Brain microvascular endothelial cell (primary cell): ENCODE measurements around the gene TRIM23.
"Not testable (repeated sequence)": the region's sequence is repeated elsewhere in the genome, so short reads cannot be mapped to it uniquely, and the experiment has no call there.

Experiments
- DNase-seq: peaks from one replicate; pipeline ENCODE4 v3.0.0-alpha.2; 2020
- H3K27ac ChIP-seq: fragments of 250-450 bp; sonication (Bioruptor Pico); 2 replicates; pipeline ENCODE4 v1.5.1; 2020; ENCODE audit warnings: mild to moderate bottlenecking, moderate library complexity
- H3K27me3 ChIP-seq: fragments of 250-450 bp; sonication (Bioruptor Pico); replicated peaks from 2 replicates; pipeline ENCODE4 v1.5.1; 2020; ENCODE audit warnings: mild to moderate bottlenecking
- H3K36me3 ChIP-seq: fragments of 250-450 bp; sonication (Bioruptor Pico); replicated peaks from 2 replicates; pipeline ENCODE4 v1.5.1; 2020; ENCODE audit warnings: mild to moderate bottlenecking
- H3K4me3 ChIP-seq: 2 replicates; pipeline ENCODE4 v1.5.1; 2011; ENCODE audit warnings: low read depth, mild to moderate bottlenecking, control low read depth, low read length, moderate library complexity
- in situ Hi-C: cut with HindIII; loops from 2 replicates; pipeline ENCODE4 v1.10.0; 2017; ENCODE audit warnings: low sequenced_read_pairs, low pct_ligation_motif_present
- TF ChIP-seq, protein P1 (sequence below): IDR thresholded peaks from 2 replicates; pipeline ENCODE4 v1.5.1; 2011; ENCODE audit warnings: low read depth, mild to moderate bottlenecking, moderate library complexity, low read length, control low read depth, inconsistent platforms; ENCODE audit errors: missing control alignments

TRIM23 gene

DNA sequence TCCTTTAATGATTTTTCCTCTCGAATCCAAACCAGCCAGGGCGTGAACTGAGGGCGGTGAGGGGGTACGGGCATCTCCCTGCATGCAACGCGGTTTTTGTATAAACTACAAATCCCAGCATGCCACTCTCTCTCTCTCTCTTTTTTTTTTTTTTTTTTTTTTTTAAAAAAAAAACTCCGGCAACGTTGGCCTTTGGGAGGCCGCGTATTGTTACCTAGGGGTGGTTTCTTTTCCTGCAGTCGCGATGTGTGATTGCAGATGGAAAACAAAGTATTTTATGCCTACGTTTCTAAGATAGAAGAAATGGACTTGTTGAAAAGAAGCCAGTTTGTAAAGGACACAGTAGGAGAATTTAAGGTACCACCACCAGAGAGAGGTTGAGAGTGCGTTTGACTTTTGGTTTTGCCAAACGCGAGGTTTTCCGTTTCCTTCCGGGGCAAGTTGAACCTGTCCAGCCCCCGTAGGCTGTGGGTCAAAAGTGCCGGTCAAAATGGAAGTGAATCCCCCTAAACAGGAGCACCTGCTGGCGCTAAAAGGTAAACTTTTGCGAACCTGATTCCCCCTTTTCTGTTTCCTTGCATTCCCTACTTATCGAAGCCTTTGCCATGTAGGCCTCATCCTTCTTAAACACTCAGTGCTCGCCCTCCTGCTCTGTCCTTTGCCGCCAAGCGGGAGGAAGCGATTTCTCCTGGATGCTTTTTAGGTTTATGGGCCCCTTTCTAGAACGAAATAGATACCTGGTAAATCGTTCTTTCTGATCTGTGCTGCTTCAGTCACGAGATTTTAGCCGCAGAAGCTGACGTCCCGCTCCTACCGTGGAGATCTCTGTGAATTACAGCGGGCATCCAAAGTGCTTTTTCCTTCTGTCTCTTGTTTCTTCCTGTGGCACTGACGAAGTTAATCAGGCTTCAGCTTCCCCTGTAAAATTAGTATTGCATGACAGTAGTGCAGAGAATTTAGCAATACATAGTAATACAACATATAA lies 730 bp upstream of the TRIM23 start, which contains the start of the genes SHLD3 and TRAPPC13:
Gene SHLD3 (plus strand): TSS at position 457 of the 985 bp plus-strand sequence. CDS start 4,561 bp downstream, outside the sequence.
Gene TRAPPC13 (plus strand): TSS at position 457 of the 985 bp plus-strand sequence. CDS start 34 bp downstream, at position 491.
- peak within 1 kb of the TSS; percentile 95 for H3K4me3 ChIP-seq
- in situ Hi-C loops: no loop called here
- DNase-seq: peak; percentile 83
- TF ChIP-seq, protein P1, sequence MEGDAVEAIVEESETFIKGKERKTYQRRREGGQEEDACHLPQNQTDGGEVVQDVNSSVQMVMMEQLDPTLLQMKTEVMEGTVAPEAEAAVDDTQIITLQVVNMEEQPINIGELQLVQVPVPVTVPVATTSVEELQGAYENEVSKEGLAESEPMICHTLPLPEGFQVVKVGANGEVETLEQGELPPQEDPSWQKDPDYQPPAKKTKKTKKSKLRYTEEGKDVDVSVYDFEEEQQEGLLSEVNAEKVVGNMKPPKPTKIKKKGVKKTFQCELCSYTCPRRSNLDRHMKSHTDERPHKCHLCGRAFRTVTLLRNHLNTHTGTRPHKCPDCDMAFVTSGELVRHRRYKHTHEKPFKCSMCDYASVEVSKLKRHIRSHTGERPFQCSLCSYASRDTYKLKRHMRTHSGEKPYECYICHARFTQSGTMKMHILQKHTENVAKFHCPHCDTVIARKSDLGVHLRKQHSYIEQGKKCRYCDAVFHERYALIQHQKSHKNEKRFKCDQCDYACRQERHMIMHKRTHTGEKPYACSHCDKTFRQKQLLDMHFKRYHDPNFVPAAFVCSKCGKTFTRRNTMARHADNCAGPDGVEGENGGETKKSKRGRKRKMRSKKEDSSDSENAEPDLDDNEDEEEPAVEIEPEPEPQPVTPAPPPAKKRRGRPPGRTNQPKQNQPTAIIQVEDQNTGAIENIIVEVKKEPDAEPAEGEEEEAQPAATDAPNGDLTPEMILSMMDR: no peak
- H3K27ac ChIP-seq: peak within 1 kb of the TSS; percentile 73
- no peaks in the 10 kb centered on the region for H3K27me3 ChIP-seq
- peaks cover 7% of the 10 kb centered on the region for H3K36me3 ChIP-seq

DNA sequence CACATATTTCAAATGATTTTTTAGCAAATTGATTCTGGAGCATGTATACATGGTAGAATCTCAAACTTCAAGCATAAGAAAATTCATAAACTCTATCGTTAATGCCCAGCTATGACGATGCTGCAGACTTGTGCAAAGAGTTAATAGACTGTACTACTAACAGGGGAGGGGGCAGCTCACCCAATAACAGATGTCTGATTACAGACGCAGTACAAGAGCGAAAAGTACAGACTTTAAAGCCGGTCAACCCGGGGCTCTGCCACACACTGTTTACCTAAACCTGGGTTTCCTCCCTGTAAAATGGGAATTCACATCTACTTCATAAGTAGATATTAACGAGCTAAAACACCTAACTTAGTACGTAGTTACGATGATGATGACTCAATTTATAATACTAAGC lies 651 bp downstream of the TRIM23 start:
- TF ChIP-seq, protein P1: no peak
- Histone ChIP-seq H3K4me3 (peak overlapping the region; percentile 95), H3K27me3 (no peaks in the 10 kb centered on the region), H3K27ac (peak overlapping the region; percentile 73), H3K36me3 (no peaks in the 10 kb centered on the region)
- in situ Hi-C loops: no loop called here
- no peak for DNase-seq

DNA sequence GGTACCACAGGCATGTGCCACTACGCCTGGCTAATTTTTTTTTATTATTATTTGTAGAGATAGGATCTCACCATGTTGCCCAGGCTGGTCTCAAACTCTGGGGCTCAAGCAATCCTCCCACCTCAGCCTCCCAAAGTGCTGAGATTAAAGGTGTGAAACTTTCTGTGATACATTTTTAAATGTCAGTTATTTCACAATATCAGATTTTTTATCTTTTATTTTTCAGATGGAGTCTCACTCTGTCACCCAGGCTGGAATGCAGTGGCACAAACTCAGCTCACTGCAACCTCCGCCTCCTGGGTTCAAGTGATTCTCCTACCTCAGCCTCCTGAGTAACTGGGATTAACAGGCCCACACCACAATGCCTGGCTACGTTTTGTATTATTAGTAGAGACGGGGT lies 2.2 kb downstream of the TRIM23 start:
- H3K36me3 ChIP-seq, H3K27ac ChIP-seq, H3K27me3 ChIP-seq, in situ Hi-C loops, DNase-seq, H3K4me3 ChIP-seq: not testable (repeated sequence)

DNA sequence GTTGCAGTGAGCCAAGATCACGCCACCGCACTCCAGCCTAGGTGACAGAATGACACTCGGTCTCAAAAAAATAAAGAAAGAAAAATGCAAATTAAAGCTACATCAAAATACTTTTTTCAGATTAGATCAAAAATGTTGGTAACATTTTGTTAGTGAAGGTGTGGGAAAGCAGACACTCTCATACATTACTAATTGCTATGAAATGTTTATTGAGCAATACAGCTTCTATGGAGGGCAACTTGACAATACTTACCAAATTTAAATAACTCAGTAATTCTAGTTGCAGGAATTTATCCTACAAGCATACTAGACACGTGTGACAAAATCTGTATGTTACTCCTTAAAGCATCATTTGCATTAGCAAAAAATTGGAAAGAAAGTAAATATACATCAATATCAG lies 4.1 kb downstream of the TRIM23 start:
- DNase-seq: no peak
- TF ChIP-seq, protein P1: no peak
- Histone ChIP-seq H3K36me3 (no peaks in the 10 kb centered on the region), H3K4me3 (no peak overlapping the region), H3K27me3 (no peaks in the 10 kb centered on the region), H3K27ac (no peak overlapping the region)
- in situ Hi-C loops: no loop called here

DNA sequence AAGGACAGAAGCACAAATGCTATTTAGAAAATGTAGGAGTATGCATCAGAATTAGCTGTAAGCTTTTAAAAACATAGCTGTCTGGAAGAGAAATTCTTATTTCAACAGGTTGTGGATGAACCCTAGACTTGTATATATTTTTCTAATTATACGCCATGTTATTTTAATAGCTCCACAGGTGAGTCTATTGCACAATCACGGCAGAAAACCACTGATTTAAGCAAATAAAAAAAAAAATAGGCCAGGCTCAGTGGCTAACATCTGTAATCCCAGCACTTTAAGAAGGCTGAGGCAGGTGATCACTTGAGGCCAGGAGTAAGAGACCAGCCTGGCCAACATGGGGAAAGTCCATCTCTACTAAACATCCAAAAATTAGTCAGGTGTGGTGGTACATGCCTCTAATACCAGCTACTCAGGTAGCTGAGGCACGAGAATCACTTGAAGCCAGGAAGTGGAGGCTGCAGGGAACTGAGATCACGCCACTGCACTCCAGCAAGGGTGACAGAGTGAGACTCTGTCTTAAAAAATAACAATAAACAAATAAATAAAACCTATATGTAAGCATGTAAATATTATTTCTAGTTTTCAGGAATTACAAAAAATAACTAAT lies 11.7 kb downstream of the TRIM23 start:
- in situ Hi-C loops: no loop called here
- Histone ChIP-seq H3K27ac (peak overlapping the region; percentile 25), H3K4me3 (no peak overlapping the region), H3K27me3 (no peaks in the 10 kb centered on the region), H3K36me3 (peaks cover 35% of the 10 kb centered on the region)
- TF ChIP-seq, protein P1: no peak
- no peak for DNase-seq

DNA sequence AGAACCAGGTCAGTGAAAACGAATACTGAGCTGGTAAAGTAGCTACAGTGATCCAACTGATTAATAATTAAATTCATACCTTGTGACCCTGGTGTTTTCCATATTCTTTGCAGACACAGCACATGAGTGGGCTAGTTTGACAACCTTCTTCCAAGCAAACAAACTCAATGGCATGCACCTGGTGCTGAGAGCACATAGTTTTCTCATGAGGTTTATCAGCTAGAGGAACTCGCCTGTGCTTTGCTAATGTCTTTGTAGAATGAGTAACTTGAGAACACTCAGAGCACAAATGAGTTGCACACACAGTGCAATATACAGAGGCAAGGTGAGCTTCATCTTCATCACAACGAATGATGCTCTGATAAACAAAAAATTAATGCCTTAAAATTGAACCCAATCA lies 12.6 kb downstream of the TRIM23 start:
- peaks cover 42% of the 10 kb centered on the region for H3K36me3 ChIP-seq
- in situ Hi-C loops: no loop called here
- TF ChIP-seq, protein P1: no peak
- H3K27me3 ChIP-seq: no peaks in the 10 kb centered on the region
- peak; percentile 39 for DNase-seq
- H3K4me3 ChIP-seq: no peak overlapping the region
- H3K27ac ChIP-seq: no peak overlapping the region

DNA sequence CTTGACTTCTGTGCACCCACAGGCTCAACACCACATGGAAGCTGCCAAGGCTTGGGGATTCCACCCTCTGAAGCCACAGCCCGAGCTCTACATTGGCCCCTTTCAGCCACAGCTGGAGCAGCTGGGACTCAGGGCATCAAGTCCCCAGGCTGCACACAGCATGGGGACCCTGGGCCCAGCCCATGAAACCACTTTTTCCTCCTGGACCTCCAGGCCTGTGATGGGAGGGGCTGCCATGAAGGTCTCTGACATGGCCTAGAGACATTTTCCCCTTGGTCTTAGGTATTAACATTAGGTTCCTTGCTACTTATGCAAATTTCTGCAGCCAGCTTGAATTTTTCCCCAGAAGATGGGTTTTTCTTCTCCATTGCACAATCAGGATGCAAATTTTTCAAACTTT lies 22.4 kb downstream of the TRIM23 start:
- H3K27me3 ChIP-seq, H3K4me3 ChIP-seq, in situ Hi-C loops, DNase-seq, H3K27ac ChIP-seq: not testable (repeated sequence)
- peaks cover 31% of the 10 kb centered on the region for H3K36me3 ChIP-seq
